GM21576 (cell line): ENCODE measurements around the gene UVRAG.
"Not testable (repeated sequence)": the region's sequence is repeated elsewhere in the genome, so short reads cannot be mapped to it uniquely, and the experiment has no call there.

Source experiments
- ATAC-seq: cut with Tn5 transposase; IDR thresholded peaks from one replicate; pipeline ENCODE4 v1.9.1; 2021; ENCODE audit warnings: mild to moderate bottlenecking, moderate library complexity; ENCODE audit not compliant: unreplicated experiment

UVRAG gene

DNA sequence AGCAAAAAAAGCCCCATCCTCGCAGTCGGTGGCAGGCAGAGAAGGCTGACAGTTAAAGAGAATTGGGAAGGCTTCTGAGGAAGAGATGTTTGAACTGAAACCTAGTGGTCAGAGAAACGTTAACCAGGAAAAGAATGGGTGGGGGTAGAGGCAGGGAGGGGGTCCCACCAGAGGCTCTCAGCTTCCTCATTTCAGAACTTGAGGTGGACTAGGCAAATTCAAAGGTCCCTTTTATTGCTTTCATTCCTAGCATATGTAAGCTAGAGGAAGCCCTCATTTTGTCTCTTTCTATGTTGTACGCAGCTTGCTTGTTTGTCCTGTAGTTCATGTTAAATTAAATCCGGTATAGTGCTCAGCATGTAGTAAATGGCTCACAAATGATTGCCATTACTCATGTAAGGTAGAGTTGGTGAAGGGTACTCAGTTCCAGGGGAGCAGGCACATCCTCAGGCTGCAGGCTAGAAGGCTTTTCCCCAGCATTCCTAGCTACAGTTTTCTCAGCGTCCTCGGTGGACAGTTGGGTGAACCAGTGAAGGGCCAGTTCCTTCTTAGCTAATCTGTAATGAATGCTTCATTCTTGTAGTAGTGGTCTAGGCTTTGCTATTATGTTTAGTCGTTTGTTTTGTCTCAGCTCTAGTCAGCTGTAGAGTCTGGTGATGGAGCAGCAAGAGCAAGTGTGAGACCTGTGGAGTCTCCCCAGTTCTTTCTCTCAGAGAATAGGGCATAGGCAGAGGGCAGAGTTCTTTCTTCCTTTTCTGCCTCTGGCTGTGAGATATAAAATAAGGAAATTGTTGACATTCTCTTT lies 58.6 kb downstream of the UVRAG start:
- ATAC-seq = peak; percentile 66

DNA sequence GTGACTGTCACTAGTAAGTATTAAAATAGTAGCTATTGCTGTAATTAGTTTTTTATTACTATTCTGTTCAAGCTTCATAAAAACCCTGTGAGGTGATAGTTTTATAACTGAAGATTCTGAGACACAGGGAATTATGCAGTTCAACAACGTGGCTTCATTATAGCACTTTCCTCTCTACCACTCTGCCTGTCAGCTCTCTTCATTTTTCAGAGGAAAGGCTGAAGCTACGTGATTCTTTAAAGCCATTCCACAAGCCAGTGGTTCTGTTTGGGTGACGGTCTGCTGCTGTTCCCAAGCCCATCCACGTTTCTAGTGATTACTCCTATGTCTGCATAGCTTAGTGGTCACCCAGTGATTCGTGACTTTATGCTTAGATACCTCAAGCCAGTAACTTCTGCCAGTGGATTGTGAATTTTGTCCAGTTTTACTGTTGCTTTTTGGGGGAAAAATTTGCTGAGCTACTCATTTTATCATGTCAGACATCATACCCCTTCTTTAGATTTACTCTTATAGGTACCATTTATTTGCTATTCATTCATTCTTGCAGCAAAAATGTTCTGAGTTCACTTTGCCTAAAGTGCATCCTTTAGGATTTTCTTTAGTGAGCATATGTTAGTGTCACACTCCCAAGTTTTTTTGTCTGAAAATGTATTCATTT lies 59.8 kb downstream of the UVRAG start:
- ATAC-seq = no peak

DNA sequence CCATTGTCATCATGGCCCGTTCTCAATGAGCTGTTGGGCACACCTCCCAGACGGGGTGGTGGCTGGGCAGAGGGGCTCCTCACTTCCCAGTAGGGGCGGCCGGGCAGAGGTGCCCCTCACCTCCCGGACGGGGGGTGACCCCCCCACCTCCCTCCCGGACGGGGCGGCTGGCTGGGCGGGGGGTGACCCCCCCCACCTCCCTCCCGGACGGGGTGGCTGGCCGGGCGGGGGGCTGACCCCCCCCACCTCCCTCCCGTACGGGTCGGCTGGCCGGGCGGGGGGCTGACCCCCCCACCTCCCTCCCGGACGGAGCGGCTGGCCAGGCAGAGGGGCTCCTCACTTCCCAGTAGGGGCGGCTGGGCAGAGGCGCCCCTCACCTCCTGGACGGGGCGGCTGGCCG lies 62.3 kb downstream of the UVRAG start:
- ATAC-seq = not testable (repeated sequence)

GRCh38 chr11:75877931-75878330 lies 62.9 kb downstream of the UVRAG start:
- not testable (repeated sequence) for ATAC-seq

DNA sequence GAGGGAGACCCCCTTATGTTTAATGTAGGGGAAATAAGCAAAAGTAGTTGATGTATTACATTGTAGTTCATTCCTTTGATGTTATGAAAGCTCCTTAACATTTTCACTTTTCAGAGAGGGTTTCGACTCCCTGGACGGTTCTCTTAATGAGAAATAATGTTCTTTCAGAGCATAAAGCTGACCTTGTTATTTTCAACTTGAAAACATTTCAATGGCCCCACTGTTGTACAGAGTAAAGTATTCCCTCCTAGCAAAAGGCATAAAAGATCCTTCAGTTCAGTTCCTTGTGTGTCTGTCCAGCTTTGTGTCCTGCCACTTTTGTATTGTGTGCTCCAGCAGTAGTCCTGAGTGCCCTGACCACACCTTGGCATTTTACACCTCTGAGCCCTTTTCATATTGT lies 63.9 kb downstream of the UVRAG start:
- ATAC-seq = no peak

GRCh38 chr11:75879737-75880136 lies 64.7 kb downstream of the UVRAG start:
- no peak for ATAC-seq

DNA sequence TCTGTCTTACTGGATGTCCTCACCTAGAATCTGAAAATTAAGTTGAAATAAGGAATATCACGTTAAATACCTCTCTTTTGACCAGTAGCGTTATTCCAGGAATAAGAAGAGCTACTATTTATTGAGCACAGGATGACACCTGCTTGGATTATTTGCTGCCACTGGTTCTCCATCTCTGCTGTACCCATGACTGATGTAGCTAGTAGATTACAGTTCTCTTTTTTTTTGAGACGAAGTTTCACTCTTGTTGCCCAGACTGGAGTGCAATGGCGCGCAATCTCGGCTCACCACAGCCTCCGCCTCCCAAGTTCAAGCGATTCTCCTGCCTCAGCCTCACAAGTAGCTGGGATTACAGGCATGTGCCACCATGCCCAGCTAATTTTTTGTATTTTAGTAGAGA lies 65.3 kb downstream of the UVRAG start:
- ATAC-seq = not testable (repeated sequence)

DNA sequence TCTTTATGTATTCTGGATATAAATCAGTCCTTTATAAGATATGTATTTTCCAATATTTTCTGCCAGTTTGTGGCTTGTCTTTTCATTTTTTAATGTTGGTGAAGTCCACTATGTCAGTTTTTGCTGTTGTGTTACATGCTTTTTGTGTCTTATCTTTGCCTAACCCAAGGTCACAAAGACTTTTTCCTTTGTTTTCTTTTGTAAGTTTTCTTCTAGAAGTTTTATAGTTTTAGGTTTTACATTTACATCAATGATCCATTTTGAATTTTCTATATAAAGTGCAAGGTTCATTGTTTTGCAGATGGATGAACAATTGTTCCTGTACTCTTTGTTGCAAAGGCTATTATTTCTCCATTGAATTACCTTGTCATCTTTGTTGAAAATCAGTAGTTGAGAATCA lies 69.3 kb downstream of the UVRAG start:
- no peak for ATAC-seq

DNA sequence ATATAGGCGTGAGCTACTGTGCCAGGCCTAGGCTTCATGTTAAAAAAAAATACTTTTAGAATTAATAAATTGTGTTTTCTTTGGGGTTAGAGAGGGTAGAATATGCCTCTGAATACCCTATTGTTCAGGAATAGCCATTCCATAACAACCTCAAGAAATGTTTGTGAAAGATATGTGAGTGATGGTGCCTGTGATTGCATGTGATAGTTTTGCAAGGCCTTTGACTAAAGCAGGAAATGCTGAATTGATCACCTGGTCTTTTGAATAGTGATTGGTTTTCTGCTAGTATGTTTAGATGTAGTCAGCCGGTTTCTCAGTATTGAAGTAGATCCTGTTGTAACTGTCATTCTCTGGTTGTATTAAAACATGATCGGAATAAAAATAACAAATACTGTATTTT lies 73.4 kb downstream of the UVRAG start:
- no peak for ATAC-seq

DNA sequence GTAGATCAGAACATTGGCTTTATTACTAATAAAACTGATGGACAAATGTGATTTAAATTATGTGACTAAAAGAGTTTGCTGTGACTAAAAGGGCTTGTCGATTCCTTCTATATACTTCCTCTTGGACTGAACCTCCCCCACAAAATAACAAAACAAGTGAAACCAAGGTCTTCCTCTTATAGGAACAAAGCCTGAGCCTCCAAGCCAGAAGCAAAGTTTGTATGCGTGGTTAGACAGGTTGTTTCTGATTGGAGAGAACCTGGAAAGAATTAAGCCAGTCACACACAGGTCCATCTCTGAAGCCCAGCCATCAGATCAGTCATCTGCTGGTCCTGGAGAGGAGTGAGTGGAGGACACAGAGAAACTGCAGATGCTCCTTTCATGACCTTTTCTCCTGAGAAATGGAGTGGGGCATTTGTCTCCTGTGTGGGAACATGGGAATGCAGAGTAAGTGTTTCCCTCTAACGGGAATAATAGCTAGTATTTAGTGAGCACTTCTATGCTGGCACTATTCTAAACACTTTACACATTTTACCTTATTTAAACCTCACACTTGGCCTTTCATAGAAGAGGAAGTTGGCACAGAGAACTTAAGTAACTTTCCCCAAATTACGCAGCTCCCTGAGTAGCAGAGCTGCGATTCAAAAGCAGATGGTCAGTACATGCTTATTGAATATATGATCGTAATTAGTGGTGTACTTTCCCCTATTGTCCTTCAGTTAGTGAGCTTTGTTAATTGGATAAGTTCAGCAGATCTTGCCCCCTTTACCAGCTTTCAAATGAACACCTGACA lies 77.1 kb downstream of the UVRAG start:
- ATAC-seq = no peak

DNA sequence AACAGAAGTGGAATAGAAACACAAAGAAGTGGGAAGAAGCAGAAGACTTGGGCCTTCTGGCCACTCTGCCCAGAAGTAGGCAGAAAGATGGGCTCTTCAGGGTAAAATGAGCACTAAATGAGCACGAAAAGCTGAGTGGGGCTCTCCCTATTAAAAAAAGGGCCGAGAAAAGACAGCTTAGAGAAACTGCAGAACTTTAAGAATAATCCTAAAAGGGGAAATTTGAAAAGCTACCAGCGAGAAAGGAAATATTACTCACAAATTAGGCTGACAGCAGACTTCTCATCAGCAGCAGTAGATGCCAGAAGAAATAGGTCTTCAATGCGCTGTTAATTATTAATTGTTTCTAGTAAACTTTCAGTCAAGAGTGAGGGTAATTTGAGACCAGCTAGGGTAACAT lies 78.2 kb downstream of the UVRAG start:
- ATAC-seq = no peak

- no peak for ATAC-seq
Measured at GRCh38 chr11:75894036-75894585, 79.1 kb downstream of the UVRAG start.

DNA sequence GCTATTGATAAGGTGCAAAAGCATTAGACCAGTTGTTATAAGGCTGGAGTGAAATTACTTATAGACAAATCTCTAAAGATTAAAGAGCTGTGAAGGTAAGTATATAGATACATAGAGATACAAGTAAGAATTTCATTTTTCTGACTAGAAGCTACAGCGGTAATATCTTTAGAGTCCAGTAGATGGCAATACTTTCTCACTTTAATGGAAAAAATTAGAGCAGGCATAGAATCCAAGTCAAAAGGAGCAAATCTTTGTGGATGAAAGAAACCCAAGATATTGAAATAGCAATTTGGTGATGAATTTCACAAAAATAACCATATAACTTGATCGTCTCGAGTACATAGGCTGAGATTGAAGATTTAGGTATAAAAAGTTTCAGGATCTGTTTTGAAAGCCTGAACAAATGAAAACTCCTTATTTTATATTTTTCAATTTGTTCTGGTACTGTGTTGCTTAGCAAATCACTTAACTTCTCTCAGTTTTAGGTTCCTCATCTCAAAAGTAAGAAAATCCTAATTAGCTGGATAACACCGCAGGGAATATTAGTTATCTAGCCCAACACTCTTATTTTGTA lies 81.9 kb downstream of the UVRAG start:
- no peak for ATAC-seq

DNA sequence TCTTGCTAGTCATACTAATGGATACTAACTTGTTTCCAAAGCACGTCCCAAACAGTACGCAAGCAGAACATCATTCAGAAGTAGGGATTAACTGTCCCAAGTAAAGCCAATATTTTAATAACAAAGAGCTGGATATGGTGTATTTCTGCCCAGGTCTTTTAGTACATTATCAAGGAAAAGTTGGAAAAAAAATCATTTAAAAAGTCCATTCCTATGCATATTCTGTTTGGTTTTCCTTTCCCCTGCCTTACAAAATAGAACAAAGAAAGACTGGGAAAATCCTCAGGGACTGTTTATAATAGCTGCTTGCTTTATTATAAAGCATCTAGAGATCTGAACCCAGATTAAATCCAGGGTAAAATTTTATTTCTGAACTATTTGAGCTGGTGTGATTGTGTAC lies 83.9 kb downstream of the UVRAG start:
- no peak for ATAC-seq

DNA sequence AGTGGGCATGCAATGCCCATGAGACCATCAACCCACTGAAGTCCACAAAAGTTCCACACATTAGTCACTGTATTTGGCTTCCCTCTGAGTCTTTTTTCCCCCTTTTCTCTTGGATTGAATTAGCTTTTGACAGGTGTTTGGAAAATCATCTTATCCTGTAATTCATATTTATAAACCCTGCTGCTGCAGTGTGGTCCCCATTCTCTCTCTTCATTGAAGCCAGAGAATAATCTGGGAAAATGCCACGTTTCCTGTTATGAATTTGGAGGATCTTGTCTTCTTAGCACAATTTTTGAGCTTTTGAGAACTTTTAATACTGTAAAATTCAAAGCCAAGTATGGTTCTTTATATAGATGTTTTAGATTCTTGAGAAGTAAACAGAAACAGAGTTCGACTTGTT lies 84.8 kb downstream of the UVRAG start:
- ATAC-seq = no peak

- ATAC-seq = no peak
Measured at GRCh38 chr11:75900848-75901247, 85.8 kb downstream of the UVRAG start.

- ATAC-seq = no peak
Measured at GRCh38 chr11:75902631-75903030, 87.6 kb downstream of the UVRAG start.

DNA sequence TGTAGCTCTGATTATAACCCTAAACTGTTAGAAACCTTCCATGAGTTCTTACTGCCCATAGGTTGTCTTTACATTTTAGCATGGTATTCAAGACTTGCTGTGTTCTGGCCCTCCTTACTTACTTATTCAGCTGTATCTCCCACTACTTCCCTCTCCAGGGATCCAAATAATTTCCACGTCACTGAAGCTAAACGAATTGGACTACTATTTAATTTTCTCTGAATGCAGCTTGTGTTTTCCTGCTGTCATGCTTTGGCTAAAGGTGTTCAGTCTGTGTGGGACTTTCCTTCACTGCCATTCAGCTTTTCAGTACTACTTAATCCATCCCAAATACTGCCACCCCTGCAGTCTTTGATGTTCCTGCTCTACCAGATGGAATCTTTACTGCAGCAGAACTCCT lies 88.3 kb downstream of the UVRAG start:
- no peak for ATAC-seq

DNA sequence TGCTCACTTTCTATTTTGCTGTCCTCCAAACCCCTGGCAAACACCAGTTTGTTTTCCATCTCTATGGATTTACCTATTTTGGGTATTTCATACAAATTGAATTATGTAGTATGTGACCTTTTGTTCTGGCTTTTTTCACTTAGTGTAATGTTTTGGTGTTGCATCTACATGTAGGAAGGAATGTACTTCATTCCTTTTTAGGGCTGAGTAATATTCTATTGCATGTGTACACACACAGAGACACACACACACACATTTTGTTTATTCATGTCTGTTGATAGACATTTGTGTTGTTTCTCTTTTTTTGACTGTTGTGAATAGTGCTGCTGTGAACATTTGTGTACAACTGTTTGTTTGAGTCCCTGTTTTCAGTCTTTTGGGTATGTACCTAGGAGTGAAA lies 90.4 kb downstream of the UVRAG start:
- no peak for ATAC-seq

GRCh38 chr11:75907906-75908527 lies 93.0 kb downstream of the UVRAG start:
- no peak for ATAC-seq
